ENCODE measurements around the gene AMOTL2. TPM values are rescaled to one million over a fixed set of nuclear protein-coding genes. Genes with fewer than 3 reads are reported as not detected.

AMOTL2 gene
- total RNA-seq: 10 to 100 TPM in 1 of 2 donors, 1 to 10 TPM in 1; 5.0 to 16.7 TPM
- polyA plus RNA-seq: 10 to 100 TPM in 1 of 2 donors, 1 to 10 TPM in 1; 4.2 to 13.8 TPM

GRCh38 chr3:134374105-134374790 lies at the start of gene AMOTL2:
Gene AMOTL2, minus strand, starts transcription at chr3:134374447. Its CDS starts 3,014 bp downstream, at chr3:134371433.
- peak; percentile 64 for DNase-seq (ENCODE audit: low spot score)
- peak within 1 kb of the TSS; percentile 91 for H3K27ac ChIP-seq (ENCODE audit: low read depth in 1 of 2, low read length in 2 of 2)
- peaks cover 4 to 18% (median 7%) of the 10 kb centered on the region in 4 donors for H3K36me3 ChIP-seq (ENCODE audit: control insufficient read depth in 4 of 4, insufficient read depth in 3 of 4, low read depth in 1 of 4, low read length in 3 of 4)
- under 1% methylated on average over 78 of the region's 78 CpGs for WGBS
- peaks cover 13 to 70% (median 60%) of the 10 kb centered on the region in 4 donors for H3K4me1 ChIP-seq (ENCODE audit: control insufficient read depth in 4 of 4, insufficient read depth in 4 of 4, low read length in 3 of 4)
- TF ChIP-seq YY1 (IDR thresholded peaks at IDR 0.05) (no peak), JUND (IDR thresholded peaks at IDR 0.05) (no peak), SP1 (IDR thresholded peaks at IDR 0.05) (peak; percentile 32), RXRA (IDR thresholded peaks at IDR 0.05) (peak in 1 of 2 donors; percentile 20), TAF1 (conservative IDR thresholded peaks at IDR 0.05) (peak; percentile 88), REST (IDR thresholded peaks at IDR 0.05) (peak; percentile 10)
- no peaks in the 10 kb centered on the region for H3K27me3 ChIP-seq (ENCODE audit: control insufficient read depth in 4 of 4, insufficient read depth in 4 of 4, low read length in 3 of 4)
- peak within 1 kb of the TSS; percentile 44 to 66 for H3K9ac ChIP-seq (ENCODE audit: low read depth in 1 of 2, low read length in 2 of 2)
- no peaks in the 10 kb centered on the region for H3K9me3 ChIP-seq (ENCODE audit: control insufficient read depth in 4 of 4, low read length in 3 of 4)
- H3K4me3 ChIP-seq (ENCODE audit: low read depth in 1 of 3, low read length in 3 of 3): peak within 1 kb of the TSS; percentile 59 to 94 (median 82)

- H3K36me3 ChIP-seq (ENCODE audit: control insufficient read depth in 4 of 4, insufficient read depth in 3 of 4, low read depth in 1 of 4, low read length in 3 of 4): no peaks in the 10 kb centered on the region
- no peak overlapping the region for H3K4me3 ChIP-seq (ENCODE audit: low read depth in 1 of 3, low read length in 3 of 3)
- no peaks in the 10 kb centered on the region for H3K9me3 ChIP-seq (ENCODE audit: control insufficient read depth in 4 of 4, low read length in 3 of 4)
- no peak overlapping the region for H3K9ac ChIP-seq (ENCODE audit: low read depth in 1 of 2, low read length in 2 of 2)
- H3K27ac ChIP-seq (ENCODE audit: low read depth in 1 of 2, low read length in 2 of 2): no peak overlapping the region
- no peaks in the 10 kb centered on the region for H3K27me3 ChIP-seq (ENCODE audit: control insufficient read depth in 4 of 4, insufficient read depth in 4 of 4, low read length in 3 of 4)
- H3K4me1 ChIP-seq (ENCODE audit: control insufficient read depth in 4 of 4, insufficient read depth in 4 of 4, low read length in 3 of 4): no peaks in the 10 kb centered on the region
- DNase-seq (ENCODE audit: low spot score): no peak
- WGBS: 74% methylated on average over 2 of the region's 2 CpGs
- TF ChIP-seq RAD21 (IDR thresholded peaks at IDR 0.05) (no peak), JUND (IDR thresholded peaks at IDR 0.05) (no peak), MAX (IDR thresholded peaks at IDR 0.05) (no peak), ZBTB33 (IDR thresholded peaks at IDR 0.05) (no peak), REST (IDR thresholded peaks at IDR 0.05) (no peak), FOXA2 (IDR thresholded peaks at IDR 0.05) (no peak), HNF4A (conservative IDR thresholded peaks at IDR 0.05) (no peak), HNF4G (IDR thresholded peaks at IDR 0.05) (no peak), YY1 (IDR thresholded peaks at IDR 0.05) (no peak), EGR1 (IDR thresholded peaks at IDR 0.05; ENCODE audit: low read depth in 2 of 2) (no peak), TAF1 (conservative IDR thresholded peaks at IDR 0.05) (no peak), ATF3 (IDR thresholded peaks at IDR 0.05) (no peak), CTCF (IDR thresholded peaks at IDR 0.05; ENCODE audit: low read depth, low read length, missing input control) (no peak), GABPA (IDR thresholded peaks at IDR 0.05 in 1 of 2, conservative IDR thresholded peaks at IDR 0.05 in 1 of 2) (no peak), NR2F2 (IDR thresholded peaks at IDR 0.05) (no peak), SP1 (IDR thresholded peaks at IDR 0.05) (no peak), FOXA1 (IDR thresholded peaks at IDR 0.05) (no peak)
These were observed 48.9 kb upstream of the AMOTL2 start for GRCh38 chr3:134423153-134423552.
